ENCODE results near the gene ACTA1. TPM values are rescaled to one million over a fixed set of nuclear protein-coding genes. Genes with fewer than 3 reads are reported as not detected.
"Not testable (repeated sequence)": the region's sequence is repeated elsewhere in the genome, so short reads cannot be mapped to it uniquely, and the experiment has no call there.

ACTA1 gene
- total RNA-seq = 2,149 TPM
- long read RNA-seq, transcript ACTA1-202 (7 exons, 1,491 nt) = major isoform, 2,519 of 3,201 reads
- long read RNA-seq, partial matches to known transcripts = 655 of 3,201 reads
- long read RNA-seq, other reads (novel, unspliced or antisense) = 27 of 3,201 reads

GRCh38 chr1:229434005-229434640 lies at the start of gene ACTA1:
Gene ACTA1, minus strand, starts transcription at chr1:229434094. Its CDS starts 979 bp downstream, at chr1:229433115.
- peak; percentile 80 for DNase-seq
- intact Hi-C loops (cut with micrococcal nuclease) = no loop called here
- ATAC-seq = peak; percentile 78

- no peak for ATAC-seq
- intact Hi-C loops (cut with micrococcal nuclease) = loop anchor here (5.0 kb wide), 1 partner anchor 225 kb away; no protein-coding TSS in a partner anchor
- DNase-seq = no peak
These were observed 48.6 kb upstream of the ACTA1 start for GRCh38 chr1:229482511-229482910.

GRCh38 chr1:229480495-229480894 lies 46.6 kb upstream of the ACTA1 start:
- no peak for ATAC-seq
- intact Hi-C loops (cut with micrococcal nuclease) = loop anchor here (5.0 kb wide), 1 partner anchor 223 kb away; no protein-coding TSS in a partner anchor

GRCh38 chr1:229479660-229480399 lies 45.9 kb upstream of the ACTA1 start:
- ATAC-seq (no peak), DNase-seq (no peak)
- intact Hi-C loops (cut with micrococcal nuclease) = loop anchor here (5.0 kb wide), 1 partner anchor 223 kb away; no protein-coding TSS in a partner anchor

More at GRCh38 chr1:229480495-229480894, 46.6 kb upstream of the ACTA1 start:
- DNase-seq = no peak

- ATAC-seq (no peak), DNase-seq (no peak)
These were observed 45.0 kb upstream of the ACTA1 start for GRCh38 chr1:229478852-229479251.

GRCh38 chr1:229475859-229476258 lies 42.0 kb upstream of the ACTA1 start:
- ATAC-seq; DNase-seq; intact Hi-C loops (cut with micrococcal nuclease): not testable (repeated sequence)

More at GRCh38 chr1:229478852-229479251, 45.0 kb upstream of the ACTA1 start:
- intact Hi-C loops (cut with micrococcal nuclease) = no loop called here

- DNase-seq = no peak
- ATAC-seq = no peak
- intact Hi-C loops (cut with micrococcal nuclease) = no loop called here
These were observed 40.6 kb upstream of the ACTA1 start for GRCh38 chr1:229474509-229474908.

- no peak for DNase-seq
These were observed 37.3 kb upstream of the ACTA1 start for GRCh38 chr1:229471175-229471574.

GRCh38 chr1:229470406-229471043 lies 36.6 kb upstream of the ACTA1 start:
- no peak for ATAC-seq
- DNase-seq = no peak
- intact Hi-C loops (cut with micrococcal nuclease) = no loop called here

More at GRCh38 chr1:229471175-229471574, 37.3 kb upstream of the ACTA1 start:
- intact Hi-C loops (cut with micrococcal nuclease) = no loop called here
- no peak for ATAC-seq

- DNase-seq (no peak), ATAC-seq (no peak)
- intact Hi-C loops (cut with micrococcal nuclease) = no loop called here
These were observed 33.0 kb upstream of the ACTA1 start for GRCh38 chr1:229466887-229467286.

GRCh38 chr1:229464672-229465071 lies 30.8 kb upstream of the ACTA1 start:
- DNase-seq = no peak
- ATAC-seq = no peak
- intact Hi-C loops (cut with micrococcal nuclease) = no loop called here

GRCh38 chr1:229461032-229461668 lies 27.3 kb upstream of the ACTA1 start:
- peak; percentile 94 for ATAC-seq
- intact Hi-C loops (cut with micrococcal nuclease) = no loop called here
- peak; percentile 73 for DNase-seq

GRCh38 chr1:229459815-229460214 lies 25.9 kb upstream of the ACTA1 start:
- intact Hi-C loops (cut with micrococcal nuclease) = no loop called here
- ATAC-seq = no peak

GRCh38 chr1:229457436-229457835 lies 23.5 kb upstream of the ACTA1 start:
- no peak for ATAC-seq
- intact Hi-C loops (cut with micrococcal nuclease) = no loop called here
- no peak for DNase-seq

More at GRCh38 chr1:229459815-229460214, 25.9 kb upstream of the ACTA1 start:
- no peak for DNase-seq

GRCh38 chr1:229456016-229456415 lies 22.1 kb upstream of the ACTA1 start:
- intact Hi-C loops (cut with micrococcal nuclease) = no loop called here
- no peak for DNase-seq
- no peak for ATAC-seq

- intact Hi-C loops (cut with micrococcal nuclease) = no loop called here
- DNase-seq (no peak), ATAC-seq (no peak)
These were observed 20.2 kb upstream of the ACTA1 start for GRCh38 chr1:229454056-229454455.

GRCh38 chr1:229452956-229453801 lies 19.3 kb upstream of the ACTA1 start:
- ATAC-seq (no peak), DNase-seq (no peak)
- intact Hi-C loops (cut with micrococcal nuclease) = no loop called here

GRCh38 chr1:229448845-229449244 lies 15.0 kb upstream of the ACTA1 start:
- ATAC-seq = peak; percentile 56
- no peak for DNase-seq
- intact Hi-C loops (cut with micrococcal nuclease) = no loop called here
